Measurements from ENCODE around the gene GLIS2.

GLIS2 gene

GRCh38 chr16:4315186-4316107, at the start of gene GLIS2:
TSS of gene GLIS2 (plus strand) at chr16:4316067. CDS start at chr16:4332281, 16,214 bp downstream.
- DNase-seq, result no peak

- DNase-seq, result no peak
Measured at GRCh38 chr16:4266372-4266771, 49.5 kb upstream of the GLIS2 start.

GRCh38 chr16:4270091-4270490, 45.8 kb upstream of the GLIS2 start:
- no peak for DNase-seq

- DNase-seq, result no peak
Measured at GRCh38 chr16:4270595-4270994, 45.3 kb upstream of the GLIS2 start.

- DNase-seq, result peak; percentile 91
Measured at GRCh38 chr16:4271176-4272113, 44.4 kb upstream of the GLIS2 start.

- DNase-seq, result no peak
Measured at GRCh38 chr16:4272114-4272956, 43.5 kb upstream of the GLIS2 start.

GRCh38 chr16:4273858-4274311, 42.0 kb upstream of the GLIS2 start:
- DNase-seq, result peak; percentile 50

GRCh38 chr16:4275861-4276260, 40.0 kb upstream of the GLIS2 start:
- DNase-seq, result no peak

GRCh38 chr16:4277987-4278513, 37.8 kb upstream of the GLIS2 start:
- no peak for DNase-seq

GRCh38 chr16:4280625-4281024, 35.2 kb upstream of the GLIS2 start:
- no peak for DNase-seq

GRCh38 chr16:4283441-4283840, 32.4 kb upstream of the GLIS2 start:
- DNase-seq, result no peak

- DNase-seq, result no peak
Measured at GRCh38 chr16:4283939-4284338, 31.9 kb upstream of the GLIS2 start.

- DNase-seq, result no peak
Measured at GRCh38 chr16:4285167-4285566, 30.7 kb upstream of the GLIS2 start.

- peak; percentile 80 for DNase-seq
Measured at GRCh38 chr16:4288148-4288921, 27.5 kb upstream of the GLIS2 start.

GRCh38 chr16:4290236-4290830, 25.5 kb upstream of the GLIS2 start:
- no peak for DNase-seq

- DNase-seq, result no peak
Measured at GRCh38 chr16:4291699-4292098, 24.2 kb upstream of the GLIS2 start.

GRCh38 chr16:4293181-4293716, 22.6 kb upstream of the GLIS2 start:
- no peak for DNase-seq

GRCh38 chr16:4293822-4294457, 21.9 kb upstream of the GLIS2 start:
- no peak for DNase-seq

- no peak for DNase-seq
Measured at GRCh38 chr16:4295581-4295980, 20.3 kb upstream of the GLIS2 start.

- no peak for DNase-seq
Measured at GRCh38 chr16:4297480-4297879, 18.4 kb upstream of the GLIS2 start.

All from stimulated activated CD4-positive, alpha-beta T cell treated with anti-CD3 and anti-CD28 coated beads, Interleukin-4, amount 100 ng/mL, for 24 hours (primary cell).